ENCODE results near the gene GPD1. TPM values are rescaled to one million over a fixed set of nuclear protein-coding genes. Genes with fewer than 3 reads are reported as not detected.

Gene GPD1
- total RNA-seq, 4 donors from 2014 or later, result 1,589 to 4,641 (median 3,196) TPM

DNA sequence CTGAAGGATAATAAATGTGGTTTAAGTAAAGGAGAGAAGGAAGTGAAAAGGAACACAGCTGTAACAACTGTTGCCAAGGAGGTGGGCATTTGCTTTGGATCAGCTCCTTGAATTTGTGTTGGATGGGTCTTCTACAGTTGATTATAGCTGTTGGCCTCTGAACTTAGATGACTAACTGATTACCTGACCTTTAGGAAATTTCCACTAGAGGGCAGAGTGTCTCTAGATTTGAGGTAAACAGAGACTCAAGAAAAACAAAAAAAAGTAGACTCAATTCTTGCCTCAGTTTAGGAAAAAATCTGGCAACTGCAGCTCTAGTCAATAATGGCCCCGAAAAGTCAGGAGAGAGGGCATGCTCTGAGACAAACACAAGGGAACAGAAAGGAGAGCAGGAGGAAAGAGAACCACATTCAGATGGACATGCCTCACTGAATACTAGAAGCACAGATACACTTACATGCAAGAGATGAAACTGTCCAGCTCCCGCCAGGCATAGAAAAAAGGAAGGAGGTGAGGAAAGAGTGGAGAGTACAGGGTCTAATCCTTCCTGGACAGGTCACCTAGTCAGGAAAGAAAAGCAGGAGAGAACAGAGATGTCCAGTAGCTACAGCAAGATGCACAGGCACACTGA lies 28.8 kb downstream of the GPD1 start:
- TF ChIP-seq, protein P1, sequence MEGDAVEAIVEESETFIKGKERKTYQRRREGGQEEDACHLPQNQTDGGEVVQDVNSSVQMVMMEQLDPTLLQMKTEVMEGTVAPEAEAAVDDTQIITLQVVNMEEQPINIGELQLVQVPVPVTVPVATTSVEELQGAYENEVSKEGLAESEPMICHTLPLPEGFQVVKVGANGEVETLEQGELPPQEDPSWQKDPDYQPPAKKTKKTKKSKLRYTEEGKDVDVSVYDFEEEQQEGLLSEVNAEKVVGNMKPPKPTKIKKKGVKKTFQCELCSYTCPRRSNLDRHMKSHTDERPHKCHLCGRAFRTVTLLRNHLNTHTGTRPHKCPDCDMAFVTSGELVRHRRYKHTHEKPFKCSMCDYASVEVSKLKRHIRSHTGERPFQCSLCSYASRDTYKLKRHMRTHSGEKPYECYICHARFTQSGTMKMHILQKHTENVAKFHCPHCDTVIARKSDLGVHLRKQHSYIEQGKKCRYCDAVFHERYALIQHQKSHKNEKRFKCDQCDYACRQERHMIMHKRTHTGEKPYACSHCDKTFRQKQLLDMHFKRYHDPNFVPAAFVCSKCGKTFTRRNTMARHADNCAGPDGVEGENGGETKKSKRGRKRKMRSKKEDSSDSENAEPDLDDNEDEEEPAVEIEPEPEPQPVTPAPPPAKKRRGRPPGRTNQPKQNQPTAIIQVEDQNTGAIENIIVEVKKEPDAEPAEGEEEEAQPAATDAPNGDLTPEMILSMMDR (IDR thresholded peaks at IDR 0.05; ENCODE audit: low read depth), result no peak

DNA sequence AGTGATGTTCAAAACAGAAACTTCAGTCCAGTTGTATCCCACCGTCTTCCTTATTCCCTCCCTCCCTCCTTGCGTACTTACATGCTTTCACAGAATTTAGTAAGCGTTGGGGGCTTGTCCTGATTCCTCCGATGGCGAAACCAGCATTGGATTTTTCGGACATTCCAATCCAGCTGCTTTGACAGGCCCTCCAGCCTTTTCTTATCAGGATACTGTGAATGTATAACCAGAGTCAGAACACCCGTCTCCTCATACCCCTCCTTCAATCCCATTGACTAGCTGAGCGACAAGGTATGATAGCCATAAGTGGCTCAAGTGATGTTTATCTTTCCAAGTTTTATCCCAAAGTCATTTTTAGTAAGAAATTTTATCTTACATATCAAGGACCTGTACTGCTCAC lies 39.2 kb downstream of the GPD1 start:
- TF ChIP-seq, protein P1 (IDR thresholded peaks at IDR 0.05; ENCODE audit: low read depth), result no peak

DNA sequence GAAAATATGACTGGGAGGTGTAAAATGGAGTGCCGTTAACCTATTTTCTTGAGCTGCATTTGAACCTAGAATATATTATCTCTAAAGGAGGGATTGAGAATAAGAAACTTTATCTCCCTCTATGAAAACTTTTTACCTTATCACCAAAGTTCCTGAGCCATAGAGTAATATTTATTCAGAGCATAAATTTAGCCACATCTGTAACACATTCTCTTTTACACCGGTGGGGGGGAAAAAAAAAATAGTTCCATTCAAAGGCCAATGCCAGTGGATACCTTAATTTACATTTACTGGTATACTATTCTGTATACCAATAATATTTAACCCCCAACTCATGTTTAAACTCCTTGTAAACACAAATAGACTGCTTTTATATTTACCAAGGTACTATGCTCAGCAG lies 41.6 kb downstream of the GPD1 start:
- TF ChIP-seq, protein P1 (IDR thresholded peaks at IDR 0.05; ENCODE audit: low read depth), result no peak

DNA sequence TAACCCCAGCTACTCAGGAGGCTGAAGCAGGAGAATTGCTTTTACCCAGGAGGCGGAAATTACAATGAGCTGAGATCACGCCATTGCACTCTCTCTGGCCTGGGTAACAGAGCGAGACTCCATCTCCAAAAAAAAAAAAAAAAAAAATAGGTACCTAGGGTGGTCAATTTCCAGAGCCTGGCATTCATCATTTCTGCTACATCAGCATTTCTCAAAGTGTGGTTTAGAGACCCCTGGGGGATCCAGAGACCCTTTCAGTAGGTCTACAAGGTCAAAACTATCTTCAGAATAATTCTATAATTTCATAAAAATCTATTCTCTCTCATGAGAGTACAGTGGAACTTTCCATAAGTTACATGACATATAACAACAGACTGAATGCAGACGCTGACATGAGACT lies 43.5 kb downstream of the GPD1 start:
- TF ChIP-seq, protein P1 (IDR thresholded peaks at IDR 0.05; ENCODE audit: low read depth), result no peak

DNA sequence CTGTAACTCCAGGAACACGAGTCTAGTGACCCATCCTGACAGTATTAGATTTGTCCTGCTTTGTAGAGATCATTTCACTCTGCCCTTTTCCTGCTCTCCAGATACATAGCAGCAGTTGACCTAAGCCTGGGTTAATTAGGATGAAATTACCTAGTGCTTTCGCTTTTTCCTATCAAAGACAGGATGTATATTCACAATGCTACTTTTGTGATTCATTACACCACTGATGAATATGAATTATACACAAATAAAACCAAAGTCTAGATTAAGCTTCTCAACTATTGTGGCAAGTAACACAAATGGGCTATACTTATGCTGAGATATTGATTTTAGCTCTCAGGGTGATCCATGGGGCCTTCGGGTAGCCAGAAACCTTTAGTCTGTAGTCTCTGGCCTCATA lies 45.5 kb downstream of the GPD1 start:
- TF ChIP-seq, protein P1 (IDR thresholded peaks at IDR 0.05; ENCODE audit: low read depth), result no peak

DNA sequence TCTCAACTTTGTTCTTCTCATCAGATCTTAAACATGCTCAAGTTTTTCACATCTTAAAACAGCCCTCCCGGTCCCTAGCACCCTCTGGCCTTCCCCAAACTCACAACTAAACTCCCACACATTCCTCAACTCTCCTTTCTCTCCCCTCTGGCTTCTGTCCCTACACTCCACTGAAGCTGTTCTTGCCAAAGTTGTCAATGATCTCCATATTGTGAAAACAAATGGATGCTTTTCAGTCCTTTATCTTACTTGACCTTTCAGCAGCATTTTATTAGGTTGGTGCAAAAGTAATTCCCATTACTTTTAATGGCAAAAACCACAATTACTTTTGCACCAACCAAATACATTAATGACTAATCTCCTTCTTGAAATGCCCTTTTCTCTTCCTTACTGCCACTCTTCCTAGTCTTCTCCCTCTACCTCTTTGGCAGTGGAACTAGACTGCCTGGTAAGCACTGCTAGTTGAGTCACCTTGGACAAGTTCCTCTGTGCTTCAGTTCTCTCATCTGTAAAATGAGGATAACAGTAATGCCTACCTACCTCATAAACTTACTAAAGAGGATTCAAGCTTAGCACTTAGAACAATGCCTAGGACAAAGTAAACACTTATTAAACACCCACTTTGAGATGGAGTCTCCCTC lies 47.4 kb downstream of the GPD1 start:
- TF ChIP-seq, protein P1 (IDR thresholded peaks at IDR 0.05; ENCODE audit: low read depth), result no peak

DNA sequence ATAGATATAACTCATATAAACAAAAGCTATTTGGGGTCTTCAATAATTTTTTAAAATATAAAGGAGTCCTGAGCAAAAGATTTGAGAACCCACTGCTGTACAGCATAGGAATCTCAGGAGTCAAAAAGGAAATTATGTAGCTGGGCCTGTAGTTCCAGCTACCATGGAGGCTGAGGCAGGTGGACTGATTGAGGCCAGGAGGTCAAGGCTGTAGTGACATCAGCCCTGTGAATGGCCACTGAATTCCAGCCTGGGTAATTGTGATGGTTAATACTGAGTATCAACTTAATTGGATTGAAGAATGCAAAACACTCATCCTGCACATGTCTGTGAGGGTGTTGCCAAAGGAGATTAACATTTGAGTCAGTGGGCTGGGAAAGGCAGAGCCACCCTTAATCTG lies 52.8 kb downstream of the GPD1 start:
- TF ChIP-seq, protein P1 (IDR thresholded peaks at IDR 0.05; ENCODE audit: low read depth), result no peak
